ENCODE results near the gene LELP1. TPM values are rescaled to one million over a fixed set of nuclear protein-coding genes. Genes with fewer than 3 reads are reported as not detected.

The LELP1 gene
- total RNA-seq, 2 experiments from 2014 or later, result not detected

- Histone ChIP-seq H3K27me3 (ENCODE audit: control insufficient read depth in 1 of 2, insufficient read depth in 2 of 2, low read length in 2 of 2) (peaks cover 20 to 37% of the 10 kb centered on the region in 2 experiments), H3K36me3 (ENCODE audit: insufficient read depth, low read length) (no peaks in the 10 kb centered on the region), H3K4me3 (ENCODE audit: low read length) (no peak overlapping the region), H3K9me3 (ENCODE audit: control insufficient read depth in 1 of 2, insufficient read depth in 1 of 2, low read length in 2 of 2) (no peaks in the 10 kb centered on the region), H3K4me1 (ENCODE audit: insufficient read depth, low read length) (no peaks in the 10 kb centered on the region), H3K27ac (ENCODE audit: low read depth in 1 of 2, low read length in 2 of 2) (no peak overlapping the region)
- CTCF ChIA-PET, result no interaction called here
- intact Hi-C loops (cut with DNase I, micrococcal nuclease), result no loop called here
- no peak for ATAC-seq (ENCODE audit: poor library complexity)
- Mint-ChIP-seq H3K27me3 (peaks cover 92% of the 10 kb centered on the region), H3K4me1 (ENCODE audit: low read depth) (no peaks in the 10 kb centered on the region), H3K36me3 (ENCODE audit: low read depth) (no peaks in the 10 kb centered on the region), H3K4me3 (no peak overlapping the region), H3K27ac (no peak overlapping the region), H3K9me3 (peaks cover 6% of the 10 kb centered on the region)
- TF ChIP-seq, protein P1, sequence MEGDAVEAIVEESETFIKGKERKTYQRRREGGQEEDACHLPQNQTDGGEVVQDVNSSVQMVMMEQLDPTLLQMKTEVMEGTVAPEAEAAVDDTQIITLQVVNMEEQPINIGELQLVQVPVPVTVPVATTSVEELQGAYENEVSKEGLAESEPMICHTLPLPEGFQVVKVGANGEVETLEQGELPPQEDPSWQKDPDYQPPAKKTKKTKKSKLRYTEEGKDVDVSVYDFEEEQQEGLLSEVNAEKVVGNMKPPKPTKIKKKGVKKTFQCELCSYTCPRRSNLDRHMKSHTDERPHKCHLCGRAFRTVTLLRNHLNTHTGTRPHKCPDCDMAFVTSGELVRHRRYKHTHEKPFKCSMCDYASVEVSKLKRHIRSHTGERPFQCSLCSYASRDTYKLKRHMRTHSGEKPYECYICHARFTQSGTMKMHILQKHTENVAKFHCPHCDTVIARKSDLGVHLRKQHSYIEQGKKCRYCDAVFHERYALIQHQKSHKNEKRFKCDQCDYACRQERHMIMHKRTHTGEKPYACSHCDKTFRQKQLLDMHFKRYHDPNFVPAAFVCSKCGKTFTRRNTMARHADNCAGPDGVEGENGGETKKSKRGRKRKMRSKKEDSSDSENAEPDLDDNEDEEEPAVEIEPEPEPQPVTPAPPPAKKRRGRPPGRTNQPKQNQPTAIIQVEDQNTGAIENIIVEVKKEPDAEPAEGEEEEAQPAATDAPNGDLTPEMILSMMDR (IDR thresholded peaks at IDR 0.05), result no peak
- POLR2A ChIA-PET, result no interaction called here
- no peak for DNase-seq
Observed at GRCh38 chr1:153190373-153190772, 12.9 kb upstream of the LELP1 start.

DNA sequence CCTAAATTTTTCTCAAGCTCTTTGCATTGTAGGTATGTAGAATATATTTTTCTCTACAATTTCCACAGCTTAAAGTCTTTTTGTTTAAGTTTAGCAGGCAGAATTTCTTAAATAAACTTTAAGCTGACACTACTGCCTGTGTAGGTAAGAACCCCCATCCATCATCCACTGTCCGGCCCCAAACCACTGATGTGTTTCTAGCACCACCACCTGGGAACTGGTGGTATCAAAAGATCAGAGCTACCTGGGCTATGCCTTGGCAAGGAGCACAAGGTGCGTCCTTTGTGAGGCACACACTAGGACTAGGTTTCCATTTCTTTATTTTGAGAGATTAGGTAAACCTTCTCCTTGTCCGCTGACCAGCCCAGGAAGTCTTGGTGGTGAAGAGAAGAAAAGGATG lies 10.5 kb upstream of the LELP1 start:
- Mint-ChIP-seq H3K9me3 (no peaks in the 10 kb centered on the region), H3K4me1 (ENCODE audit: low read depth) (no peaks in the 10 kb centered on the region), H3K27ac (no peak overlapping the region), H3K27me3 (peaks cover 81% of the 10 kb centered on the region), H3K36me3 (ENCODE audit: low read depth) (no peaks in the 10 kb centered on the region), H3K4me3 (no peak overlapping the region)
- Histone ChIP-seq H3K36me3 (ENCODE audit: insufficient read depth, low read length) (no peaks in the 10 kb centered on the region), H3K27me3 (ENCODE audit: control insufficient read depth in 1 of 2, insufficient read depth in 2 of 2, low read length in 2 of 2) (peaks cover 26 to 40% of the 10 kb centered on the region in 2 experiments), H3K4me1 (ENCODE audit: insufficient read depth, low read length) (no peaks in the 10 kb centered on the region), H3K27ac (ENCODE audit: low read depth in 1 of 2, low read length in 2 of 2) (no peak overlapping the region), H3K9me3 (ENCODE audit: control insufficient read depth in 1 of 2, insufficient read depth in 1 of 2, low read length in 2 of 2) (no peaks in the 10 kb centered on the region), H3K4me3 (ENCODE audit: low read length) (no peak overlapping the region)
- POLR2A ChIA-PET, result no interaction called here
- intact Hi-C loops (cut with DNase I, micrococcal nuclease), result no loop called here
- CTCF ChIA-PET, result no interaction called here
- ATAC-seq (ENCODE audit: poor library complexity), result no peak
- no peak for DNase-seq
- TF ChIP-seq, protein P1 (IDR thresholded peaks at IDR 0.05), result no peak

- no peaks in the 10 kb centered on the region for H3K4me1 Mint-ChIP-seq (ENCODE audit: low read depth)
- Histone ChIP-seq H3K27me3 (ENCODE audit: control insufficient read depth in 1 of 2, insufficient read depth in 2 of 2, low read length in 2 of 2) (peaks cover 34 to 40% of the 10 kb centered on the region in 2 experiments), H3K27ac (ENCODE audit: low read depth in 1 of 2, low read length in 2 of 2) (no peak overlapping the region), H3K9me3 (ENCODE audit: control insufficient read depth in 1 of 2, insufficient read depth in 1 of 2, low read length in 2 of 2) (no peaks in the 10 kb centered on the region), H3K4me3 (ENCODE audit: low read length) (no peak overlapping the region), H3K36me3 (ENCODE audit: insufficient read depth, low read length) (no peaks in the 10 kb centered on the region), H3K4me1 (ENCODE audit: insufficient read depth, low read length) (no peaks in the 10 kb centered on the region)
- POLR2A ChIA-PET, result no interaction called here
- intact Hi-C loops (cut with DNase I, micrococcal nuclease), result no loop called here
- DNase-seq (no peak), ATAC-seq (ENCODE audit: poor library complexity) (no peak)
- H3K36me3 Mint-ChIP-seq (ENCODE audit: low read depth), result no peaks in the 10 kb centered on the region
- TF ChIP-seq, protein P1 (IDR thresholded peaks at IDR 0.05), result no peak
- CTCF ChIA-PET, result no interaction called here
- H3K9me3 Mint-ChIP-seq, result no peaks in the 10 kb centered on the region
- H3K4me3 Mint-ChIP-seq, result no peak overlapping the region
- H3K27ac Mint-ChIP-seq, result no peak overlapping the region
- H3K27me3 Mint-ChIP-seq, result peaks cover 81% of the 10 kb centered on the region
Observed at GRCh38 chr1:153194331-153195050, 8.7 kb upstream of the LELP1 start.

All from CD4-positive, alpha-beta T cell (primary cell).